A673 (cell line): ENCODE results near the gene FBXW4. TPM values are rescaled to one million over a fixed set of nuclear protein-coding genes. Genes with fewer than 3 reads are reported as not detected.

Source experiments
- BruUV-seq: library from RNA; stranded (reverse); fragments of 400-500 nt; replicated peaks from 2 replicates; lab custom pipeline; 2021; lab: Mats Ljungman, UMichigan
- CTCF ChIA-PET: fragments of 300-600 bp; sonication (Branson Sonifier 250); formaldehyde crosslinking; loops from one replicate; lab custom pipeline; 2022; ENCODE audit warnings: antibody characterized with exemption; lab: Charles Lee
- POLR2A ChIA-PET: fragments of 300-600 bp; sonication (Branson Sonifier 250); formaldehyde crosslinking; loops from one replicate; lab custom pipeline; 2022; ENCODE audit warnings: antibody characterized with exemption; ENCODE audit not compliant: low non-redundant PET; lab: Charles Lee
- DNase-seq: peaks from one replicate; pipeline ENCODE4 v3.0.0-alpha.2; 2015; ENCODE audit warnings: low spot score
- H3K27ac ChIP-seq: fragments of 200-600 bp; sonication (generic); 2 replicates; pipeline ENCODE4 v1.5.1; 2016; ENCODE audit warnings: mixed run types, low read depth, mild to moderate bottlenecking, mixed read lengths, antibody characterized with exemption, low read length; ENCODE audit not compliant: poor library complexity, severe bottlenecking
- H3K27me3 ChIP-seq: fragments of 200-600 bp; sonication (generic); replicated peaks from 2 replicates; pipeline ENCODE4 v1.6.1; 2017; ENCODE audit warnings: mixed run types, low read depth, mild to moderate bottlenecking, mixed read lengths, antibody characterized with exemption, low read length; ENCODE audit not compliant: insufficient read depth, poor library complexity
- H3K36me3 ChIP-seq: fragments of 200-600 bp; sonication (generic); 2 replicates; pipeline ENCODE4 v1.6.1; 2016; ENCODE audit warnings: mixed run types, mild to moderate bottlenecking, mixed read lengths, antibody characterized with exemption, low read length; ENCODE audit not compliant: insufficient read depth, poor library complexity, severe bottlenecking
- H3K4me1 ChIP-seq: fragments of 200-600 bp; sonication (generic); 2 replicates; pipeline ENCODE4 v1.6.1; 2017; ENCODE audit warnings: mixed run types, mild to moderate bottlenecking, mixed read lengths, antibody characterized with exemption, low read length; ENCODE audit not compliant: insufficient read depth, poor library complexity, severe bottlenecking
- H3K4me3 ChIP-seq: fragments of 200-600 bp; sonication (generic); 2 replicates; pipeline ENCODE4 v1.5.1; 2016; ENCODE audit warnings: low read depth, mixed run types, mild to moderate bottlenecking, mixed read lengths, low read length; ENCODE audit not compliant: poor library complexity, severe bottlenecking
- H3K9me3 ChIP-seq: fragments of 200-600 bp; sonication (generic); 2 replicates; pipeline ENCODE4 v1.6.1; 2016; ENCODE audit warnings: mixed run types, low read depth, mild to moderate bottlenecking, mixed read lengths, antibody characterized with exemption, low read length; ENCODE audit not compliant: poor library complexity, severe bottlenecking
- CTCF ChIP-seq: fragments of 300-800, 200-600 bp; sonication (generic); conservative IDR thresholded peaks from 2 replicates; pipeline ENCODE4 v1.5.1; 2017; ENCODE audit warnings: low read depth, mild to moderate bottlenecking, antibody characterized with exemption, low read length, moderate library complexity, mixed read lengths
- EZH2 ChIP-seq: fragments of 200-600 bp; sonication (generic); IDR thresholded peaks from 2 replicates; pipeline ENCODE4 v1.6.1; 2017; ENCODE audit warnings: borderline replicate concordance, low read depth, mild to moderate bottlenecking, mixed read lengths, antibody characterized with exemption, low read length; ENCODE audit not compliant: poor library complexity, severe bottlenecking
- intact Hi-C: fragments of 100-400 bp; cut with micrococcal nuclease; formaldehyde crosslinking; loops from one replicate; pipeline ENCODE4 v1.10.0; 2022; ENCODE audit not compliant: unreplicated experiment
- total RNA-seq: library from RNA; stranded (reverse); gene quantifications from 2 replicates; pipeline ENCODE4 v1.2.3, GENCODE V29; 2021

The FBXW4 gene
- total RNA-seq, 1 experiment from 2014 or later: 19.5 TPM

- Histone ChIP-seq H3K4me3 (peak overlapping the region; percentile 80), H3K27ac (peak overlapping the region; percentile 98), H3K4me1 (no peaks in the 10 kb centered on the region), H3K9me3 (no peaks in the 10 kb centered on the region), H3K36me3 (no peaks in the 10 kb centered on the region), H3K27me3 (no peaks in the 10 kb centered on the region)
- TF ChIP-seq CTCF (no peak), EZH2 (no peak)
- ChIA-PET CTCF (interaction anchor here (0.6 kb wide), 1 partner anchor 96 kb away, joined by 9 read pairs; no protein-coding TSS in a partner anchor), POLR2A (no interaction called here)
- BruUV-seq: no TSS peak
- intact Hi-C loops: no loop called here
- peak; percentile 33 for DNase-seq
Observed at GRCh38 chr10:101695404-101695890, 477 bp upstream of the FBXW4 start.

GRCh38 chr10:101693978-101694673, 844 bp downstream of the FBXW4 start:
- peak; percentile 75 for DNase-seq
- TF ChIP-seq EZH2 (no peak), CTCF (no peak)
- peak overlapping the region; percentile 80 for H3K4me3 ChIP-seq
- no peaks in the 10 kb centered on the region for H3K36me3 ChIP-seq
- ChIA-PET POLR2A (no interaction called here), CTCF (interaction anchor here (1.3 kb wide), 1 partner anchor 87 kb away, joined by 3 read pairs; no protein-coding TSS in a partner anchor)
- no TSS peak for BruUV-seq
- no peaks in the 10 kb centered on the region for H3K4me1 ChIP-seq
- no peaks in the 10 kb centered on the region for H3K27me3 ChIP-seq
- H3K27ac ChIP-seq: peak overlapping the region; percentile 98
- H3K9me3 ChIP-seq: no peaks in the 10 kb centered on the region
- intact Hi-C loops: no loop called here

- H3K27me3 ChIP-seq: no peaks in the 10 kb centered on the region
- ChIA-PET POLR2A (no interaction called here), CTCF (interaction anchor here (1.3 kb wide), 1 partner anchor 88 kb away, joined by 3 read pairs; no protein-coding TSS in a partner anchor)
- H3K36me3 ChIP-seq: no peaks in the 10 kb centered on the region
- H3K4me3 ChIP-seq: peak overlapping the region; percentile 80
- no peaks in the 10 kb centered on the region for H3K9me3 ChIP-seq
- intact Hi-C loops: no loop called here
- H3K27ac ChIP-seq: peak overlapping the region; percentile 98
- no peaks in the 10 kb centered on the region for H3K4me1 ChIP-seq
- DNase-seq: peak; percentile 64
- TF ChIP-seq CTCF (no peak), EZH2 (no peak)
- no TSS peak for BruUV-seq
Observed at GRCh38 chr10:101693651-101693977, 1.4 kb downstream of the FBXW4 start.
